HEK293 (cell line): ENCODE results near the gene EDARADD.

ENCODE experiments used
- CTCF ChIA-PET: fragments of 350-600 bp; formaldehyde crosslinking; extraction: SDS; loops from one replicate; lab custom pipeline; 2021; ENCODE audit warnings: antibody characterized with exemption; lab: Yijun Ruan, JAX
- POLR2A ChIA-PET: fragments of 300-600 bp; formaldehyde crosslinking; extraction: SDS; loops from one replicate; lab custom pipeline; 2020; ENCODE audit warnings: antibody characterized with exemption, inconsistent platforms; lab: Yijun Ruan, JAX
- H3K27ac ChIP-seq: fragments of 200-500 bp; sonication (Bioruptor generic); 2 replicates; pipeline ENCODE4 v1.5.1; 2014; ENCODE audit warnings: low read depth, low read length, control low read depth, inconsistent platforms; ENCODE audit errors: extremely low read depth
- H3K36me3 ChIP-seq, 2 experiments: fragments of 200-500 bp in 1 of 2; sonication (Bioruptor generic) in 1 of 2; 1 replicate in 1 of 2; 2 replicates in 1 of 2; pipeline ENCODE4 v1.5.1; 2014 to 2017; ENCODE audit warnings: inconsistent platforms in 2 of 2, low read length in 2 of 2; ENCODE audit not compliant: control insufficient read depth in 2 of 2, insufficient read depth in 1 of 2
- H3K4me1 ChIP-seq: fragments of 200-500 bp; sonication (Bioruptor generic); 2 replicates; pipeline ENCODE4 v1.5.1; 2014; ENCODE audit warnings: mild to moderate bottlenecking, low read length, inconsistent platforms; ENCODE audit not compliant: control insufficient read depth, insufficient read depth
- H3K4me3 ChIP-seq: 2 replicates; pipeline ENCODE4 v1.5.1; 2011; ENCODE audit warnings: low read depth, mild to moderate bottlenecking, control low read depth, low read length, moderate library complexity
- H3K9me3 ChIP-seq: fragments of 200-500 bp; sonication (Bioruptor generic); 2 replicates; pipeline ENCODE4 v1.5.1; 2014; ENCODE audit warnings: low read depth, low read length, inconsistent platforms; ENCODE audit not compliant: control insufficient read depth, insufficient read depth
- FEZF1 ChIP-seq: fragments of 450-650 bp; formaldehyde crosslinking; IDR thresholded peaks from 2 replicates; pipeline ENCODE4 v1.5.1; 2016; ENCODE audit warnings: missing biosample characterization, missing genetic modification characterization
- GLIS2 ChIP-seq: fragments of 450-650 bp; formaldehyde crosslinking; IDR thresholded peaks from 2 replicates; pipeline ENCODE4 v1.5.1; 2016; ENCODE audit warnings: missing biosample characterization, missing genetic modification characterization
- SP7 ChIP-seq: fragments of 450-650 bp; formaldehyde crosslinking; IDR thresholded peaks from 2 replicates; pipeline ENCODE4 v1.5.1; 2016; ENCODE audit warnings: missing biosample characterization, missing genetic modification characterization
- ZBTB48 ChIP-seq: fragments of 450-650 bp; formaldehyde crosslinking; IDR thresholded peaks from 2 replicates; pipeline ENCODE4 v1.5.1; 2016; ENCODE audit warnings: missing biosample characterization, missing genetic modification characterization
- ZBTB8A ChIP-seq: fragments of 450-650 bp; formaldehyde crosslinking; IDR thresholded peaks from 2 replicates; pipeline ENCODE4 v1.5.1; 2016; ENCODE audit warnings: missing biosample characterization, missing genetic modification characterization
- ZNF211 ChIP-seq: fragments of 450-650 bp; formaldehyde crosslinking; IDR thresholded peaks from 2 replicates; pipeline ENCODE4 v1.5.1; 2016; ENCODE audit warnings: low read depth, missing biosample characterization, missing genetic modification characterization
- ZNF214 ChIP-seq: fragments of 450-650 bp; formaldehyde crosslinking; IDR thresholded peaks from 2 replicates; pipeline ENCODE4 v1.5.1; 2017; ENCODE audit warnings: missing biosample characterization, mild to moderate bottlenecking, missing genetic modification characterization, borderline replicate concordance
- ZNF24 ChIP-seq: fragments of 450-650 bp; formaldehyde crosslinking; IDR thresholded peaks from 2 replicates; pipeline ENCODE4 v1.5.1; 2016; ENCODE audit warnings: missing biosample characterization, missing genetic modification characterization
- ZNF274 ChIP-seq, 2 experiments: fragments of 200-500 bp in 1 of 2; fragments of 450-650 bp in 1 of 2; sonication (Bioruptor generic) in 1 of 2; formaldehyde crosslinking in 1 of 2; IDR thresholded peaks; 2 replicates each; pipeline versions ENCODE4 v1.5.1 to v1.6.1; 2014 to 2016; ENCODE audit warnings: borderline replicate concordance in 1 of 2, inconsistent platforms in 1 of 2, low read length in 1 of 2, missing biosample characterization in 1 of 2, missing genetic modification characterization in 1 of 2
- ZNF324 ChIP-seq: fragments of 450-650 bp; formaldehyde crosslinking; IDR thresholded peaks from 2 replicates; pipeline ENCODE4 v1.5.1; 2016; ENCODE audit warnings: missing biosample characterization, missing genetic modification characterization
- ZNF354C ChIP-seq: fragments of 450-650 bp; formaldehyde crosslinking; IDR thresholded peaks from 2 replicates; pipeline ENCODE4 v1.5.1; 2016; ENCODE audit warnings: missing biosample characterization, missing genetic modification characterization, low read depth, borderline replicate concordance
- ZNF416 ChIP-seq: fragments of 450-650 bp; formaldehyde crosslinking; IDR thresholded peaks from 2 replicates; pipeline ENCODE4 v1.5.1; 2016; ENCODE audit warnings: missing biosample characterization, missing genetic modification characterization
- ZNF521 ChIP-seq: fragments of 450-650 bp; formaldehyde crosslinking; IDR thresholded peaks from 2 replicates; pipeline ENCODE4 v1.5.1; 2017; ENCODE audit warnings: missing biosample characterization, mild to moderate bottlenecking, missing genetic modification characterization
- ZNF558 ChIP-seq: fragments of 450-650 bp; formaldehyde crosslinking; IDR thresholded peaks from 2 replicates; pipeline ENCODE4 v1.5.1; 2016; ENCODE audit warnings: missing biosample characterization, missing genetic modification characterization
- ZNF561 ChIP-seq: fragments of 450-650 bp; IDR thresholded peaks from 2 replicates; pipeline ENCODE4 v1.5.1; 2018; ENCODE audit warnings: missing biosample characterization, missing genetic modification characterization, borderline replicate concordance
- ZNF654 ChIP-seq: fragments of 450-650 bp; formaldehyde crosslinking; IDR thresholded peaks from 2 replicates; pipeline ENCODE4 v1.5.1; 2016; ENCODE audit warnings: low read depth, missing biosample characterization, missing genetic modification characterization
- ZNF707 ChIP-seq: fragments of 450-650 bp; formaldehyde crosslinking; IDR thresholded peaks from 2 replicates; pipeline ENCODE4 v1.5.1; 2016; ENCODE audit warnings: missing biosample characterization, missing genetic modification characterization
- ZNF747 ChIP-seq: fragments of 450-650 bp; formaldehyde crosslinking; IDR thresholded peaks from 2 replicates; pipeline ENCODE4 v1.5.1; 2016; ENCODE audit warnings: missing biosample characterization, missing genetic modification characterization
- ZNF768 ChIP-seq: fragments of 450-650 bp; formaldehyde crosslinking; IDR thresholded peaks from 2 replicates; pipeline ENCODE4 v1.5.1; 2018; ENCODE audit warnings: missing biosample characterization, mild to moderate bottlenecking, missing genetic modification characterization
- ZNF785 ChIP-seq: fragments of 450-650 bp; formaldehyde crosslinking; IDR thresholded peaks from 2 replicates; pipeline ENCODE4 v1.5.1; 2016; ENCODE audit warnings: missing biosample characterization, missing genetic modification characterization
- ZSCAN16 ChIP-seq: fragments of 450-650 bp; formaldehyde crosslinking; IDR thresholded peaks from 2 replicates; pipeline ENCODE4 v1.5.1; 2016; ENCODE audit warnings: missing biosample characterization, missing genetic modification characterization
- TF ChIP-seq, protein P1 (sequence below): fragments of 450-650 bp; formaldehyde crosslinking; IDR thresholded peaks from 2 replicates; pipeline ENCODE4 v1.5.1; 2016; ENCODE audit warnings: missing biosample characterization, missing genetic modification characterization, borderline replicate concordance
- TF ChIP-seq, protein P2 (sequence below): fragments of 450-650 bp; formaldehyde crosslinking; IDR thresholded peaks from 2 replicates; pipeline ENCODE4 v1.5.1; 2016; ENCODE audit warnings: missing biosample characterization, missing genetic modification characterization
- TF ChIP-seq, protein P3 (sequence below): fragments of 450-650 bp; formaldehyde crosslinking; IDR thresholded peaks from 2 replicates; pipeline ENCODE4 v1.5.1; 2016; ENCODE audit warnings: missing biosample characterization, missing genetic modification characterization

EDARADD gene

DNA sequence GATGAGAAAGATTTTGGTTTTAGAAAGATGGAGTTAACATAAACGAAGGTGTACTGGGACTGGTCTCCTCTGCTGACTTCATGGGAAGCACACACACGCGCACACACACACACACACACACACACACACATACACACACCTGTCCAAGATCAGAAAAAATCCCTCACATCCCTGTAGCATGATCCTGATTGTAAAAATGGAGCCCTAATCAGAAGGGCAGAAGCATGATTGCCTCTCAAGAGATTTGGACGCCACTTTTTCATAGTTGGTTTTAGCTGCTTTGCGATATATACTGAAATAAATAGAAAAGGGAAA lies 73.2 kb downstream of the EDARADD start (continued):
- TF ChIP-seq, protein P1, sequence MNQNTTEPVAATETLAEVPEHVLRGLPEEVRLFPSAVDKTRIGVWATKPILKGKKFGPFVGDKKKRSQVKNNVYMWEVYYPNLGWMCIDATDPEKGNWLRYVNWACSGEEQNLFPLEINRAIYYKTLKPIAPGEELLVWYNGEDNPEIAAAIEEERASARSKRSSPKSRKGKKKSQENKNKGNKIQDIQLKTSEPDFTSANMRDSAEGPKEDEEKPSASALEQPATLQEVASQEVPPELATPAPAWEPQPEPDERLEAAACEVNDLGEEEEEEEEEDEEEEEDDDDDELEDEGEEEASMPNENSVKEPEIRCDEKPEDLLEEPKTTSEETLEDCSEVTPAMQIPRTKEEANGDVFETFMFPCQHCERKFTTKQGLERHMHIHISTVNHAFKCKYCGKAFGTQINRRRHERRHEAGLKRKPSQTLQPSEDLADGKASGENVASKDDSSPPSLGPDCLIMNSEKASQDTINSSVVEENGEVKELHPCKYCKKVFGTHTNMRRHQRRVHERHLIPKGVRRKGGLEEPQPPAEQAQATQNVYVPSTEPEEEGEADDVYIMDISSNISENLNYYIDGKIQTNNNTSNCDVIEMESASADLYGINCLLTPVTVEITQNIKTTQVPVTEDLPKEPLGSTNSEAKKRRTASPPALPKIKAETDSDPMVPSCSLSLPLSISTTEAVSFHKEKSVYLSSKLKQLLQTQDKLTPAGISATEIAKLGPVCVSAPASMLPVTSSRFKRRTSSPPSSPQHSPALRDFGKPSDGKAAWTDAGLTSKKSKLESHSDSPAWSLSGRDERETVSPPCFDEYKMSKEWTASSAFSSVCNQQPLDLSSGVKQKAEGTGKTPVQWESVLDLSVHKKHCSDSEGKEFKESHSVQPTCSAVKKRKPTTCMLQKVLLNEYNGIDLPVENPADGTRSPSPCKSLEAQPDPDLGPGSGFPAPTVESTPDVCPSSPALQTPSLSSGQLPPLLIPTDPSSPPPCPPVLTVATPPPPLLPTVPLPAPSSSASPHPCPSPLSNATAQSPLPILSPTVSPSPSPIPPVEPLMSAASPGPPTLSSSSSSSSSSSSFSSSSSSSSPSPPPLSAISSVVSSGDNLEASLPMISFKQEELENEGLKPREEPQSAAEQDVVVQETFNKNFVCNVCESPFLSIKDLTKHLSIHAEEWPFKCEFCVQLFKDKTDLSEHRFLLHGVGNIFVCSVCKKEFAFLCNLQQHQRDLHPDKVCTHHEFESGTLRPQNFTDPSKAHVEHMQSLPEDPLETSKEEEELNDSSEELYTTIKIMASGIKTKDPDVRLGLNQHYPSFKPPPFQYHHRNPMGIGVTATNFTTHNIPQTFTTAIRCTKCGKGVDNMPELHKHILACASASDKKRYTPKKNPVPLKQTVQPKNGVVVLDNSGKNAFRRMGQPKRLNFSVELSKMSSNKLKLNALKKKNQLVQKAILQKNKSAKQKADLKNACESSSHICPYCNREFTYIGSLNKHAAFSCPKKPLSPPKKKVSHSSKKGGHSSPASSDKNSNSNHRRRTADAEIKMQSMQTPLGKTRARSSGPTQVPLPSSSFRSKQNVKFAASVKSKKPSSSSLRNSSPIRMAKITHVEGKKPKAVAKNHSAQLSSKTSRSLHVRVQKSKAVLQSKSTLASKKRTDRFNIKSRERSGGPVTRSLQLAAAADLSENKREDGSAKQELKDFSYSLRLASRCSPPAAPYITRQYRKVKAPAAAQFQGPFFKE, result 0 out of 2 replicates have a peak, but pooled peaks have one; percentile 36
- TF ChIP-seq GLIS2 (tag by site-specific recombination), result no peak
- TF ChIP-seq FEZF1 (tag by site-specific recombination), result no peak
- no peak for TF ChIP-seq ZNF274 (IDR thresholded peaks at IDR 0.05; ENCODE audit: low read length)
- no peak for TF ChIP-seq ZNF274 (tag by site-specific recombination; IDR thresholded peaks at IDR 0.05; ENCODE audit: borderline replicate concordance)
- TF ChIP-seq ZNF214 (tag by site-specific recombination), result no peak
- TF ChIP-seq ZNF558 (tag by site-specific recombination), result no peak
- TF ChIP-seq SP7 (tag by site-specific recombination), result peak; percentile 39; the same call in 1 of the 2 replicates

DNA sequence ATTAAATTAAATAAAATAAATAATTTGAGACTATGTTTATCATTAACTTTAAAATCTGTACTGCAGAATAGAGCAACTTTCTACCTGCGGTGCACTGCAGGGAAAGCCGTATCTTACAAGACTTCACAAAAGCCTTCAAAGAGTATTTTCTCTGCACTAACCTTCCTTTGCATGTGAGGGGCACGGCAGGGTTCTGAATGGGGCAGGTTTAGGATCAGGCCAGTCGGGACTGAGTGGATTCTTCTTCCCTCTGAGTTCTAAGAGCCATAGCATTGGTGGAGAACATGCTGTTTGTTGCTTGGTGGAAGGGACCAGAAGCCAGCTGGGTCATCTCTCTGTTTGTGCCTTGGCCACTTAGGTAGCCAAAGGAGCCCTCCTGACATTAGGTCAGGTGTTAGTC lies 74.5 kb downstream of the EDARADD start:
- no peak overlapping the region for H3K4me3 ChIP-seq
- H3K9me3 ChIP-seq, result no peaks in the 10 kb centered on the region
- H3K36me3 ChIP-seq, result no peaks in the 10 kb centered on the region; a peak in 1 of 3 replicates
- ChIA-PET POLR2A (no interaction called here), CTCF (interaction anchor here (1.8 kb wide), 1 partner anchor 16 kb away, joined by 8 read pairs; no protein-coding TSS in a partner anchor)
- peaks cover 30% of the 10 kb centered on the region for H3K4me1 ChIP-seq
- no peak for TF ChIP-seq ZBTB48 (tag by site-specific recombination)
- no peak for TF ChIP-seq ZNF521 (tag by site-specific recombination)
- TF ChIP-seq ZSCAN16 (tag by site-specific recombination), result no peak
- no peak for TF ChIP-seq ZBTB8A (tag by site-specific recombination)
- TF ChIP-seq ZNF561 (tag by site-specific recombination), result no peak
- TF ChIP-seq ZNF211, result no peak
- TF ChIP-seq ZNF416 (tag by site-specific recombination), result no peak
- TF ChIP-seq ZNF707 (tag by site-specific recombination), result no peak
- TF ChIP-seq ZNF24, result no peak
- TF ChIP-seq, protein P2, sequence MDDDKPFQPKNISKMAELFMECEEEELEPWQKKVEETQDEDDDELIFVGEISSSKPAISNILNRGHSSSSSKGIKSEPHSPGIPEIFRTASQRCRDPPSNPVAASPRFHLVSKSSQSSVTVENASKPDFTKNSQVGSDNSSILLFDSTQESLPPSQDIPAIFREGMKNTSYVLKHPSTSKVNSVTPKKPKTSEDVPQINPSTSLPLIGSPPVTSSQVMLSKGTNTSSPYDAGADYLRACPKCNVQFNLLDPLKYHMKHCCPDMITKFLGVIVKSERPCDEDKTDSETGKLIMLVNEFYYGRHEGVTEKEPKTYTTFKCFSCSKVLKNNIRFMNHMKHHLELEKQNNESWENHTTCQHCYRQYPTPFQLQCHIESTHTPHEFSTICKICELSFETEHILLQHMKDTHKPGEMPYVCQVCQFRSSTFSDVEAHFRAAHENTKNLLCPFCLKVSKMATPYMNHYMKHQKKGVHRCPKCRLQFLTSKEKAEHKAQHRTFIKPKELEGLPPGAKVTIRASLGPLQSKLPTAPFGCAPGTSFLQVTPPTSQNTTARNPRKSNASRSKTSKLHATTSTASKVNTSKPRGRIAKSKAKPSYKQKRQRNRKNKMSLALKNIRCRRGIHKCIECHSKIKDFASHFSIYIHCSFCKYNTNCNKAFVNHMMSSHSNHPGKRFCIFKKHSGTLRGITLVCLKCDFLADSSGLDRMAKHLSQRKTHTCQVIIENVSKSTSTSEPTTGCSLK, result no peak
- TF ChIP-seq ZNF654, result no peak
- TF ChIP-seq ZNF324, result no peak
- no peak for TF ChIP-seq ZNF785 (tag by site-specific recombination)
- no peak for TF ChIP-seq ZNF747 (tag by site-specific recombination)
- TF ChIP-seq, protein P3, sequence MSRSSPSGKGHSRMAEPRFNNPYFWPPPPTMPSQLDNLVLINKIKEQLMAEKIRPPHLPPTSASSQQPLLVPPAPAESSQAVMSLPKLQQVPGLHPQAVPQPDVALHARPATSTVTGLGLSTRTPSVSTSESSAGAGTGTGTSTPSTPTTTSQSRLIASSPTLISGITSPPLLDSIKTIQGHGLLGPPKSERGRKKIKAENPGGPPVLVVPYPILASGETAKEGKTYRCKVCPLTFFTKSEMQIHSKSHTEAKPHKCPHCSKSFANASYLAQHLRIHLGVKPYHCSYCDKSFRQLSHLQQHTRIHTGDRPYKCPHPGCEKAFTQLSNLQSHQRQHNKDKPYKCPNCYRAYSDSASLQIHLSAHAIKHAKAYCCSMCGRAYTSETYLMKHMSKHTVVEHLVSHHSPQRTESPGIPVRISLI (tag by site-specific recombination), result no peak
- TF ChIP-seq ZNF768 (tag by site-specific recombination), result no peak
- no peak for TF ChIP-seq ZNF354C (tag by site-specific recombination)
- H3K27ac ChIP-seq, result no peak overlapping the region
